ENCODE data around the gene PNMA6E.

PNMA6E gene

GRCh38 chrX:153443476-153444332 lies 42.6 kb upstream of the PNMA6E start:
- H3K4me3 ChIP-seq (ENCODE audit: low read depth, low read length): no peak overlapping the region
- TF ChIP-seq CTCF (IDR thresholded peaks at IDR 0.05; ENCODE audit: low read depth, low read length, missing control alignments): no peak
- in situ Hi-C loops (cut with HindIII; ENCODE audit: low sequenced_read_pairs): no loop called here
- DNase-seq (ENCODE audit: low read depth): no peak

GRCh38 chrX:153442463-153442862 lies 41.3 kb upstream of the PNMA6E start:
- TF ChIP-seq CTCF (IDR thresholded peaks at IDR 0.05; ENCODE audit: low read depth, low read length, missing control alignments): no peak
- H3K4me3 ChIP-seq (ENCODE audit: low read depth, low read length): no peak overlapping the region
- in situ Hi-C loops (cut with HindIII; ENCODE audit: low sequenced_read_pairs): no loop called here
- DNase-seq (ENCODE audit: low read depth): no peak

- no peak for DNase-seq (ENCODE audit: low read depth)
- H3K4me3 ChIP-seq (ENCODE audit: low read depth, low read length): no peak overlapping the region
- in situ Hi-C loops (cut with HindIII; ENCODE audit: low sequenced_read_pairs): no loop called here
- no peak for TF ChIP-seq CTCF (IDR thresholded peaks at IDR 0.05; ENCODE audit: low read depth, low read length, missing control alignments)
Measured at GRCh38 chrX:153441981-153442380, 40.8 kb upstream of the PNMA6E start.

GRCh38 chrX:153441296-153441695 lies 40.1 kb upstream of the PNMA6E start:
- no peak for DNase-seq (ENCODE audit: low read depth)
- TF ChIP-seq CTCF (IDR thresholded peaks at IDR 0.05; ENCODE audit: low read depth, low read length, missing control alignments): no peak
- in situ Hi-C loops (cut with HindIII; ENCODE audit: low sequenced_read_pairs): no loop called here
- no peak overlapping the region for H3K4me3 ChIP-seq (ENCODE audit: low read depth, low read length)

GRCh38 chrX:153440556-153441135 lies 39.5 kb upstream of the PNMA6E start:
- in situ Hi-C loops (cut with HindIII; ENCODE audit: low sequenced_read_pairs): no loop called here
- no peak overlapping the region for H3K4me3 ChIP-seq (ENCODE audit: low read depth, low read length)
- TF ChIP-seq CTCF (IDR thresholded peaks at IDR 0.05; ENCODE audit: low read depth, low read length, missing control alignments): no peak
- no peak for DNase-seq (ENCODE audit: low read depth)

- TF ChIP-seq CTCF (IDR thresholded peaks at IDR 0.05; ENCODE audit: low read depth, low read length, missing control alignments): no peak
- no peak overlapping the region for H3K4me3 ChIP-seq (ENCODE audit: low read depth, low read length)
- no peak for DNase-seq (ENCODE audit: low read depth)
- in situ Hi-C loops (cut with HindIII; ENCODE audit: low sequenced_read_pairs): no loop called here
Measured at GRCh38 chrX:153439977-153440376, 38.8 kb upstream of the PNMA6E start.

Data from astrocyte of the cerebellum (primary cell).